WTC11 (cell line): ENCODE measurements around the gene H2BW1. TPM values are rescaled to one million over a fixed set of nuclear protein-coding genes. Genes with fewer than 3 reads are reported as not detected.

Experiments
- ATAC-seq: fragments of 200-7000 bp; cut with Tn5 transposase; 2 replicates; pipeline ENCODE4 v1.10.0; 2021; ENCODE audit warnings: mild to moderate bottlenecking, moderate library complexity
- CTCF ChIA-PET: fragments of 300-600 bp; sonication (Branson Sonifier 250); formaldehyde crosslinking; loops from one replicate; lab custom pipeline; 2021; ENCODE audit warnings: antibody characterized with exemption; lab: Charles Lee
- POLR2A ChIA-PET: fragments of 350-600 bp; sonication (Branson Sonifier 250); formaldehyde crosslinking; loops from one replicate; lab custom pipeline; 2021; ENCODE audit warnings: antibody characterized with exemption; lab: Charles Lee
- DNase-seq: peaks from one replicate; pipeline ENCODE4 v3.0.0; 2021; ENCODE audit warnings: low spot score
- H3K27ac Mint-ChIP-seq: 2 replicates; pipeline ENCODE4 v1.8.0; 2021; ENCODE audit warnings: mixed read lengths
- H3K27me3 Mint-ChIP-seq: 2 replicates; pipeline ENCODE4 v1.8.0; 2021; ENCODE audit warnings: low read depth, mild to moderate bottlenecking, moderate library complexity, mixed read lengths
- H3K36me3 Mint-ChIP-seq: 2 replicates; pipeline ENCODE4 v1.8.0; 2021; ENCODE audit warnings: mixed read lengths
- H3K4me1 Mint-ChIP-seq: 2 replicates; pipeline ENCODE4 v1.8.0; 2022; ENCODE audit warnings: mixed read lengths
- H3K4me3 Mint-ChIP-seq: 2 replicates; pipeline ENCODE4 v1.8.0; 2021; ENCODE audit warnings: mild to moderate bottlenecking, moderate library complexity, mixed read lengths
- H3K9me3 Mint-ChIP-seq: 2 replicates; pipeline ENCODE4 v1.8.0; 2021; ENCODE audit warnings: mixed read lengths
- AFF4 ChIP-seq: sonication (generic); formaldehyde crosslinking; IDR thresholded peaks from 2 replicates; pipeline ENCODE4 v1.8.1; 2023; ENCODE audit warnings: mild to moderate bottlenecking, missing genetic modification reagents, borderline replicate concordance
- ATF1 ChIP-seq: sonication (generic); formaldehyde crosslinking; IDR thresholded peaks from 2 replicates; pipeline ENCODE4 v1.8.1; 2023; ENCODE audit warnings: mild to moderate bottlenecking, moderate library complexity, missing genetic modification reagents
- ATF3 ChIP-seq: sonication (generic); formaldehyde crosslinking; conservative IDR thresholded peaks from 2 replicates; pipeline ENCODE4 v1.8.1; 2022; ENCODE audit warnings: mild to moderate bottlenecking, missing genetic modification reagents
- EMX1 ChIP-seq: fragments of 250-450 bp; sonication (Bioruptor Pico); IDR thresholded peaks from 2 replicates; pipeline ENCODE4 v1.8.0; 2021; ENCODE audit warnings: mild to moderate bottlenecking
- FOXP1 ChIP-seq: sonication (generic); formaldehyde crosslinking; IDR thresholded peaks from 2 replicates; pipeline ENCODE4 v1.8.0; 2022; ENCODE audit warnings: missing genetic modification reagents, mild to moderate bottlenecking, moderate library complexity, borderline replicate concordance
- HMGXB4 ChIP-seq: sonication (generic); formaldehyde crosslinking; IDR thresholded peaks from 2 replicates; pipeline ENCODE4 v1.8.1; 2023; ENCODE audit warnings: mild to moderate bottlenecking, moderate library complexity, missing genetic modification reagents
- JAZF1 ChIP-seq: fragments of 250-450 bp; sonication (Bioruptor Pico); IDR thresholded peaks from 2 replicates; pipeline ENCODE4 v1.9.0; 2021; ENCODE audit warnings: moderate library complexity, mild to moderate bottlenecking, inconsistent platforms
- MAX ChIP-seq: sonication (generic); formaldehyde crosslinking; IDR thresholded peaks from 2 replicates; pipeline ENCODE4 v1.8.0; 2022; ENCODE audit warnings: mild to moderate bottlenecking, missing genetic modification reagents
- MXD4 ChIP-seq: fragments of 250-450 bp; sonication (Bioruptor Pico); IDR thresholded peaks from 2 replicates; pipeline ENCODE4 v1.8.0; 2021; ENCODE audit warnings: mild to moderate bottlenecking, moderate library complexity, borderline replicate concordance
- NFYB ChIP-seq: sonication (generic); formaldehyde crosslinking; conservative IDR thresholded peaks from 2 replicates; pipeline ENCODE4 v1.8.0; 2022; ENCODE audit warnings: low read depth, missing genetic modification reagents
- NR3C1 ChIP-seq: sonication (generic); formaldehyde crosslinking; conservative IDR thresholded peaks from 2 replicates; pipeline ENCODE4 v1.8.1; 2023; ENCODE audit warnings: low read depth, mild to moderate bottlenecking, missing genetic modification reagents
- SMAD3 ChIP-seq: sonication (generic); formaldehyde crosslinking; IDR thresholded peaks from 2 replicates; pipeline ENCODE4 v1.8.0; 2022; ENCODE audit warnings: missing genetic modification reagents, mild to moderate bottlenecking, borderline replicate concordance
- TEAD4 ChIP-seq: sonication (generic); formaldehyde crosslinking; IDR thresholded peaks from 2 replicates; pipeline ENCODE4 v1.8.0; 2022; ENCODE audit warnings: mild to moderate bottlenecking, missing genetic modification reagents
- ZNF232 ChIP-seq: sonication (generic); formaldehyde crosslinking; IDR thresholded peaks from 2 replicates; pipeline ENCODE4 v1.8.0; 2022; ENCODE audit warnings: mild to moderate bottlenecking, missing genetic modification reagents
- ZNF416 ChIP-seq: fragments of 250-450 bp; sonication (Bioruptor Pico); IDR thresholded peaks from 2 replicates; pipeline ENCODE4 v1.9.0; 2021; ENCODE audit warnings: mild to moderate bottlenecking, inconsistent platforms
- total RNA-seq: library from RNA; stranded (reverse); gene quantifications from 3 replicates; pipeline ENCODE4 v1.2.3, GENCODE V29; 2021
- TF ChIP-seq, protein P1 (sequence below): fragments of 250-450 bp; sonication (Bioruptor Pico); IDR thresholded peaks from 2 replicates; pipeline ENCODE4 v1.9.0; 2021; ENCODE audit warnings: mild to moderate bottlenecking
- TF ChIP-seq, protein P2 (sequence below): sonication (generic); formaldehyde crosslinking; IDR thresholded peaks from 2 replicates; pipeline ENCODE4 v1.8.1; 2023; ENCODE audit warnings: mild to moderate bottlenecking, missing genetic modification reagents
- TF ChIP-seq, protein P3 (sequence below): sonication (generic); formaldehyde crosslinking; IDR thresholded peaks from 2 replicates; pipeline ENCODE4 v1.8.0; 2022; ENCODE audit warnings: mild to moderate bottlenecking, missing genetic modification reagents
- TF ChIP-seq, protein P4 (sequence below): fragments of 250-450 bp; sonication (Bioruptor Pico); IDR thresholded peaks from 2 replicates; pipeline ENCODE4 v2.1.2; 2022; ENCODE audit warnings: mild to moderate bottlenecking, moderate library complexity

H2BW1 gene
- total RNA-seq, 1 experiment from 2014 or later: not detected

- CTCF ChIA-PET: no interaction called here
- H3K9me3 Mint-ChIP-seq: no peaks in the 10 kb centered on the region
- TF ChIP-seq ZNF416 (CRISPR knock-in tag): no peak
- TF ChIP-seq ATF1: no peak
- no peak for TF ChIP-seq AFF4 (CRISPR knock-in tag)
- TF ChIP-seq MXD4 (CRISPR knock-in tag): no peak
- TF ChIP-seq EMX1: no peak
- TF ChIP-seq SMAD3 (CRISPR knock-in tag): no peak
- no peak for TF ChIP-seq NFYB (CRISPR knock-in tag)
- no peak for TF ChIP-seq HMGXB4 (CRISPR knock-in tag)
- no peak for TF ChIP-seq JAZF1 (CRISPR knock-in tag)
- no peak for TF ChIP-seq TEAD4
- TF ChIP-seq, protein P1, sequence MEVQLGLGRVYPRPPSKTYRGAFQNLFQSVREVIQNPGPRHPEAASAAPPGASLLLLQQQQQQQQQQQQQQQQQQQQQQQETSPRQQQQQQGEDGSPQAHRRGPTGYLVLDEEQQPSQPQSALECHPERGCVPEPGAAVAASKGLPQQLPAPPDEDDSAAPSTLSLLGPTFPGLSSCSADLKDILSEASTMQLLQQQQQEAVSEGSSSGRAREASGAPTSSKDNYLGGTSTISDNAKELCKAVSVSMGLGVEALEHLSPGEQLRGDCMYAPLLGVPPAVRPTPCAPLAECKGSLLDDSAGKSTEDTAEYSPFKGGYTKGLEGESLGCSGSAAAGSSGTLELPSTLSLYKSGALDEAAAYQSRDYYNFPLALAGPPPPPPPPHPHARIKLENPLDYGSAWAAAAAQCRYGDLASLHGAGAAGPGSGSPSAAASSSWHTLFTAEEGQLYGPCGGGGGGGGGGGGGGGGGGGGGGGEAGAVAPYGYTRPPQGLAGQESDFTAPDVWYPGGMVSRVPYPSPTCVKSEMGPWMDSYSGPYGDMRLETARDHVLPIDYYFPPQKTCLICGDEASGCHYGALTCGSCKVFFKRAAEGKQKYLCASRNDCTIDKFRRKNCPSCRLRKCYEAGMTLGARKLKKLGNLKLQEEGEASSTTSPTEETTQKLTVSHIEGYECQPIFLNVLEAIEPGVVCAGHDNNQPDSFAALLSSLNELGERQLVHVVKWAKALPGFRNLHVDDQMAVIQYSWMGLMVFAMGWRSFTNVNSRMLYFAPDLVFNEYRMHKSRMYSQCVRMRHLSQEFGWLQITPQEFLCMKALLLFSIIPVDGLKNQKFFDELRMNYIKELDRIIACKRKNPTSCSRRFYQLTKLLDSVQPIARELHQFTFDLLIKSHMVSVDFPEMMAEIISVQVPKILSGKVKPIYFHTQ (CRISPR knock-in tag): no peak
- no peak for TF ChIP-seq ZNF232 (CRISPR knock-in tag)
Observed at GRCh38 chrX:104045642-104046041, 32.1 kb upstream of the H2BW1 start.

GRCh38 chrX:104041003-104041402 lies 27.5 kb upstream of the H2BW1 start:
- DNase-seq: no peak
- Mint-ChIP-seq H3K4me1 (peaks cover 9% of the 10 kb centered on the region), H3K27ac (no peak overlapping the region), H3K27me3 (peaks cover 3% of the 10 kb centered on the region), H3K9me3 (no peaks in the 10 kb centered on the region), H3K36me3 (no peaks in the 10 kb centered on the region), H3K4me3 (no peak overlapping the region)
- CTCF ChIA-PET: no interaction called here
- POLR2A ChIA-PET: no interaction called here
- no peak for ATAC-seq
- no peak for TF ChIP-seq NR3C1 (CRISPR knock-in tag)
- TF ChIP-seq, protein P2, sequence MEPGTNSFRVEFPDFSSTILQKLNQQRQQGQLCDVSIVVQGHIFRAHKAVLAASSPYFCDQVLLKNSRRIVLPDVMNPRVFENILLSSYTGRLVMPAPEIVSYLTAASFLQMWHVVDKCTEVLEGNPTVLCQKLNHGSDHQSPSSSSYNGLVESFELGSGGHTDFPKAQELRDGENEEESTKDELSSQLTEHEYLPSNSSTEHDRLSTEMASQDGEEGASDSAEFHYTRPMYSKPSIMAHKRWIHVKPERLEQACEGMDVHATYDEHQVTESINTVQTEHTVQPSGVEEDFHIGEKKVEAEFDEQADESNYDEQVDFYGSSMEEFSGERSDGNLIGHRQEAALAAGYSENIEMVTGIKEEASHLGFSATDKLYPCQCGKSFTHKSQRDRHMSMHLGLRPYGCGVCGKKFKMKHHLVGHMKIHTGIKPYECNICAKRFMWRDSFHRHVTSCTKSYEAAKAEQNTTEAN: no peak
- TF ChIP-seq, protein P3, sequence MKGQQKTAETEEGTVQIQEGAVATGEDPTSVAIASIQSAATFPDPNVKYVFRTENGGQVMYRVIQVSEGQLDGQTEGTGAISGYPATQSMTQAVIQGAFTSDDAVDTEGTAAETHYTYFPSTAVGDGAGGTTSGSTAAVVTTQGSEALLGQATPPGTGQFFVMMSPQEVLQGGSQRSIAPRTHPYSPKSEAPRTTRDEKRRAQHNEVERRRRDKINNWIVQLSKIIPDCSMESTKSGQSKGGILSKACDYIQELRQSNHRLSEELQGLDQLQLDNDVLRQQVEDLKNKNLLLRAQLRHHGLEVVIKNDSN (CRISPR knock-in tag): no peak
- TF ChIP-seq, protein P4, sequence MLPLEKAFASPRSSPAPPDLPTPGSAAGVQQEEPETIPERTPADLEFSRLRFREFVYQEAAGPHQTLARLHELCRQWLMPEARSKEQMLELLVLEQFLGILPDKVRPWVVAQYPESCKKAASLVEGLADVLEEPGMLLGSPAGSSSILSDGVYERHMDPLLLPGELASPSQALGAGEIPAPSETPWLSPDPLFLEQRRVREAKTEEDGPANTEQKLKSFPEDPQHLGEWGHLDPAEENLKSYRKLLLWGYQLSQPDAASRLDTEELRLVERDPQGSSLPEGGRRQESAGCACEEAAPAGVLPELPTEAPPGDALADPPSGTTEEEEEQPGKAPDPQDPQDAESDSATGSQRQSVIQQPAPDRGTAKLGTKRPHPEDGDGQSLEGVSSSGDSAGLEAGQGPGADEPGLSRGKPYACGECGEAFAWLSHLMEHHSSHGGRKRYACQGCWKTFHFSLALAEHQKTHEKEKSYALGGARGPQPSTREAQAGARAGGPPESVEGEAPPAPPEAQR (CRISPR knock-in tag): no peak
- TF ChIP-seq FOXP1 (CRISPR knock-in tag): no peak
- TF ChIP-seq AFF4 (CRISPR knock-in tag): no peak
- TF ChIP-seq JAZF1 (CRISPR knock-in tag): no peak
- no peak for TF ChIP-seq MAX (CRISPR knock-in tag)
- no peak for TF ChIP-seq ATF3 (CRISPR knock-in tag)

More at GRCh38 chrX:104045642-104046041, 32.1 kb upstream of the H2BW1 start:
- Mint-ChIP-seq H3K27me3 (peaks cover 3% of the 10 kb centered on the region), H3K36me3 (no peaks in the 10 kb centered on the region), H3K4me3 (no peak overlapping the region), H3K27ac (no peak overlapping the region), H3K4me1 (peaks cover 9% of the 10 kb centered on the region)
- DNase-seq (no peak), ATAC-seq (no peak)
- POLR2A ChIA-PET: no interaction called here
